ENCODE data around the gene FNDC3B.
A peak's percentile ranks its signal among the peaks of the same experiment; 100 is the strongest.

Gene FNDC3B

GRCh38 chr3:172222478-172223071 is 183.2 kb downstream of the FNDC3B start:
- TF ChIP-seq GATA3 (IDR thresholded peaks at IDR 0.05; ENCODE audit: low read depth, low read length) (no peak), GATA2 (IDR thresholded peaks at IDR 0.05; ENCODE audit: low read depth, low read length) (peak; percentile 75)

- TF ChIP-seq GATA2 (IDR thresholded peaks at IDR 0.05; ENCODE audit: low read depth, low read length) (no peak), GATA3 (IDR thresholded peaks at IDR 0.05; ENCODE audit: low read depth, low read length) (no peak)
Measured at GRCh38 chr3:172223870-172224269, 184.5 kb downstream of the FNDC3B start.

- TF ChIP-seq GATA2 (IDR thresholded peaks at IDR 0.05; ENCODE audit: low read depth, low read length) (no peak), GATA3 (IDR thresholded peaks at IDR 0.05; ENCODE audit: low read depth, low read length) (no peak)
Measured at GRCh38 chr3:172224560-172225214, 185.3 kb downstream of the FNDC3B start.

GRCh38 chr3:172225215-172225707 is 185.9 kb downstream of the FNDC3B start:
- TF ChIP-seq GATA2 (IDR thresholded peaks at IDR 0.05; ENCODE audit: low read depth, low read length) (no peak), GATA3 (IDR thresholded peaks at IDR 0.05; ENCODE audit: low read depth, low read length) (no peak)

GRCh38 chr3:172226831-172227230 is 187.5 kb downstream of the FNDC3B start:
- TF ChIP-seq GATA2 (IDR thresholded peaks at IDR 0.05; ENCODE audit: low read depth, low read length) (no peak), GATA3 (IDR thresholded peaks at IDR 0.05; ENCODE audit: low read depth, low read length) (no peak)

GRCh38 chr3:172227340-172228035 is 188.1 kb downstream of the FNDC3B start:
- no peak for TF ChIP-seq GATA2 (IDR thresholded peaks at IDR 0.05; ENCODE audit: low read depth, low read length)
- TF ChIP-seq GATA3 (IDR thresholded peaks at IDR 0.05; ENCODE audit: low read depth, low read length): no peak

- no peak for TF ChIP-seq GATA3 (IDR thresholded peaks at IDR 0.05; ENCODE audit: low read depth, low read length)
- no peak for TF ChIP-seq GATA2 (IDR thresholded peaks at IDR 0.05; ENCODE audit: low read depth, low read length)
Measured at GRCh38 chr3:172228036-172228415, 188.6 kb downstream of the FNDC3B start.

- no peak for TF ChIP-seq GATA2 (IDR thresholded peaks at IDR 0.05; ENCODE audit: low read depth, low read length)
- no peak for TF ChIP-seq GATA3 (IDR thresholded peaks at IDR 0.05; ENCODE audit: low read depth, low read length)
Measured at GRCh38 chr3:172229462-172229861, 190.1 kb downstream of the FNDC3B start.

GRCh38 chr3:172231318-172231901 is 192.0 kb downstream of the FNDC3B start:
- TF ChIP-seq GATA2 (IDR thresholded peaks at IDR 0.05; ENCODE audit: low read depth, low read length) (no peak), GATA3 (IDR thresholded peaks at IDR 0.05; ENCODE audit: low read depth, low read length) (no peak)

GRCh38 chr3:172232579-172233212 is 193.3 kb downstream of the FNDC3B start:
- TF ChIP-seq GATA2 (IDR thresholded peaks at IDR 0.05; ENCODE audit: low read depth, low read length) (no peak), GATA3 (IDR thresholded peaks at IDR 0.05; ENCODE audit: low read depth, low read length) (no peak)

- TF ChIP-seq GATA3 (IDR thresholded peaks at IDR 0.05; ENCODE audit: low read depth, low read length): no peak
- no peak for TF ChIP-seq GATA2 (IDR thresholded peaks at IDR 0.05; ENCODE audit: low read depth, low read length)
Measured at GRCh38 chr3:172233474-172234277, 194.3 kb downstream of the FNDC3B start.

- no peak for TF ChIP-seq GATA3 (IDR thresholded peaks at IDR 0.05; ENCODE audit: low read depth, low read length)
- no peak for TF ChIP-seq GATA2 (IDR thresholded peaks at IDR 0.05; ENCODE audit: low read depth, low read length)
Measured at GRCh38 chr3:172235698-172236097, 196.3 kb downstream of the FNDC3B start.
